ENCODE measurements around the gene FAM222A. TPM values are rescaled to one million over a fixed set of nuclear protein-coding genes. Genes with fewer than 3 reads are reported as not detected.

The FAM222A gene
- total RNA-seq, 2 donors from 2014 or later = 0.68 to 2.9 TPM

DNA sequence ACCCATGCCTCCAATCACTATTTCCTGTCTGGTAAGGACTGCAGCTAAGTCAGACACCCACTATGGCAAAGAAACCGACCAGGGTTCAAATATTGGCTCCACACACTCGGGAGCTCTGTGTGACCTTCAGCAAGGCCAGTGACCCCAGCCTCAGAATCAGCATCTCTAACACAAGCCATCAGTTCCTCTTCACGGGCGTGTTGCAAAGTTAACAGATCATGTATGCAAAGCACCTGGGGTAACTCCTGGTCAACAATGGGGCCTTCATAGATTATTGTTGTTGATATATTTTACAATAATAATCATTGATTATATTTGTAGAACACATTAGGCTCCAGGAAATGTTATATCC, 6.2 kb upstream of the FAM222A start:
- Histone ChIP-seq H3K27ac (no peak overlapping the region), H3K4me3 (no peak overlapping the region), H3K4me1 (ENCODE audit: control insufficient read depth in 1 of 2, low read depth in 2 of 2) (no peaks in the 10 kb centered on the region), H3K36me3 (no peaks in the 10 kb centered on the region), H3K27me3 (replicated peaks; ENCODE audit: insufficient read depth) (no peaks in the 10 kb centered on the region), H3K9me3 (no peaks in the 10 kb centered on the region)
- TF ChIP-seq, protein P1, sequence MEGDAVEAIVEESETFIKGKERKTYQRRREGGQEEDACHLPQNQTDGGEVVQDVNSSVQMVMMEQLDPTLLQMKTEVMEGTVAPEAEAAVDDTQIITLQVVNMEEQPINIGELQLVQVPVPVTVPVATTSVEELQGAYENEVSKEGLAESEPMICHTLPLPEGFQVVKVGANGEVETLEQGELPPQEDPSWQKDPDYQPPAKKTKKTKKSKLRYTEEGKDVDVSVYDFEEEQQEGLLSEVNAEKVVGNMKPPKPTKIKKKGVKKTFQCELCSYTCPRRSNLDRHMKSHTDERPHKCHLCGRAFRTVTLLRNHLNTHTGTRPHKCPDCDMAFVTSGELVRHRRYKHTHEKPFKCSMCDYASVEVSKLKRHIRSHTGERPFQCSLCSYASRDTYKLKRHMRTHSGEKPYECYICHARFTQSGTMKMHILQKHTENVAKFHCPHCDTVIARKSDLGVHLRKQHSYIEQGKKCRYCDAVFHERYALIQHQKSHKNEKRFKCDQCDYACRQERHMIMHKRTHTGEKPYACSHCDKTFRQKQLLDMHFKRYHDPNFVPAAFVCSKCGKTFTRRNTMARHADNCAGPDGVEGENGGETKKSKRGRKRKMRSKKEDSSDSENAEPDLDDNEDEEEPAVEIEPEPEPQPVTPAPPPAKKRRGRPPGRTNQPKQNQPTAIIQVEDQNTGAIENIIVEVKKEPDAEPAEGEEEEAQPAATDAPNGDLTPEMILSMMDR (IDR thresholded peaks at IDR 0.05) = no peak
- ATAC-seq (ENCODE audit: insufficient number of reproducible peaks, low FRiP score, low read depth) (no peak), DNase-seq (ENCODE audit: low spot score) (no peak)

DNA sequence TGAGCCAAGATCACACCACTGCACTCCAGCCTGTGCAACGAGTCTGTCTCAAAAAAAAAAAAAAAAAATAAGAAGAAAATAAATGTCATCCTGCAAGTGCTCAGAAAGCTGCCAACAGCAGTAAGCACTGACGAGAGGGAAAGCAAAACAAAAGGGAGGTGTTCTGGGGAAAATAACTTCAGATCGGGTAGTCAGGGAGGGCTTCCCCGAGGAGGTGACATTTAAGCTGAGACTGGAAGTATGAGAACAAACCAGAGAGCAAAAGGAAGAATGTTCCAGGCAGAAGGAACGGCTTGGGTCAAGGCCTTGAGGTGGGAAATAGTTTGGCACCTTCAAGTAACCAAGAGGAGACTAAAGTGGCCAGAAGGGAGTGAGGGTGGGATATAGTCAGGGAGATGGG, 4.7 kb upstream of the FAM222A start:
- no peak overlapping the region for H3K27ac ChIP-seq
- ATAC-seq (ENCODE audit: insufficient number of reproducible peaks, low FRiP score, low read depth) (no peak), DNase-seq (ENCODE audit: low spot score) (no peak)
- no peaks in the 10 kb centered on the region for H3K9me3 ChIP-seq
- TF ChIP-seq, protein P1 (IDR thresholded peaks at IDR 0.05) = no peak
- H3K4me1 ChIP-seq (ENCODE audit: control insufficient read depth in 1 of 2, low read depth in 2 of 2) = no peaks in the 10 kb centered on the region
- H3K36me3 ChIP-seq = no peaks in the 10 kb centered on the region
- no peaks in the 10 kb centered on the region for H3K27me3 ChIP-seq (replicated peaks; ENCODE audit: insufficient read depth)
- H3K4me3 ChIP-seq = no peak overlapping the region

DNA sequence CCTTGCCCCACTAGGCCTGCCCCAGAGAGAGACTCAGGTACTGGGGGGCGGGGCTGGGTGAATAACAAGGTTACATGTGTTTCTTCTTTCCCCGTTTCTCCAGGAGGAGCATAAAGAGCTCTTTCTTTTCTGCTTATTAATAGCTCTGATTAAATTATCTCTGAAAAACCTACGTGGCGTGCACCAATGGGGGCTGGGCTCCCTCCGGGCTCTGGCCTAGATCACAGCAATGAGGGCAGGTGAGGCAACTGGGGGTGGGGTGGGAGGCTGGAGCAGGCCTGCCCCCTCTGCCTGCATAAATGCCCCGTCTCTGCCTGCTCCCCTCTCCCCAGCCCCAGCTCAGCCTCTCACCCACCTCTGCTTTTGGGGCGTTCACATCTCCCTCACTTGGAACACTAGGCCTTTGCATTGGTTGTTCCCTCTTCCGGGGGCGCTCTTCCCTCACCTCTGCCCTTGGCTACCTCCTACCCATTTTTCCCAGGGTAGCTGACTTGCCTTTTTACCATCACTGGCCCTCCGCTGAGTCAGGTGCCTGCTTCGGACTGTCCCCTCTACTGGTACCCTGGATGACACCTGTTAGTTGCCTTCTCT, 4.1 kb upstream of the FAM222A start:
- DNase-seq (ENCODE audit: low spot score) (no peak), ATAC-seq (ENCODE audit: insufficient number of reproducible peaks, low FRiP score, low read depth) (no peak)
- H3K27ac ChIP-seq = no peak overlapping the region
- no peak overlapping the region for H3K4me3 ChIP-seq
- TF ChIP-seq, protein P1 (IDR thresholded peaks at IDR 0.05) = no peak
- H3K9me3 ChIP-seq = no peaks in the 10 kb centered on the region
- no peaks in the 10 kb centered on the region for H3K27me3 ChIP-seq (replicated peaks; ENCODE audit: insufficient read depth)
- no peaks in the 10 kb centered on the region for H3K36me3 ChIP-seq
- no peaks in the 10 kb centered on the region for H3K4me1 ChIP-seq (ENCODE audit: control insufficient read depth in 1 of 2, low read depth in 2 of 2)

DNA sequence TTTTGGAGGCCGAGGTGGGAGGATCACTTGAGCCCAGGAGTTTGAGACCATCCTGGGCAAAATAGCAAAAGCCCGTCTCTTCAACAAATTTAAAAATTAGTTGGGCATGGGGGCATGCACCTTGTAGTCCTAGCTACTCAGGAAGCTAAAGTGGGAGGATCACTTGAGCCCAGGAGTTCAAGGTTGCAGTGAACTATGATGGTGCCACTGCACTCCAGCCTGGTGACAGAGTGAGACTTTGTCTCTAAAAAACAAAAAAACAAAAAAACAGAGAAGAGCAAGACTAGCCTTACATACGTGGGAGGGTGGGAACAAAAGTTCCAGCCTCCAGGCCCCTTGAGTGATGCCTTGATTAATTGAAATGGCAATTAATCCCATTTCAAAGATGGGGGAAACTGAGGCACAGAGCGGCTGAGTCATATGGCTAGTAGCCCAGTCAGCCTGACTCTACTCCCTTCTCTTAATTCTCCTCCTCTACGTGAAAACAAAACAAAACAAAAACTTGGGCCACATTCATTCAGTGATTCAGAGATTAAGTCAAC, 3.3 kb upstream of the FAM222A start:
- Histone ChIP-seq H3K36me3 (no peaks in the 10 kb centered on the region), H3K27ac (no peak overlapping the region), H3K27me3 (replicated peaks; ENCODE audit: insufficient read depth) (no peaks in the 10 kb centered on the region), H3K4me3 (no peak overlapping the region), H3K9me3 (no peaks in the 10 kb centered on the region), H3K4me1 (ENCODE audit: control insufficient read depth in 1 of 2, low read depth in 2 of 2) (no peaks in the 10 kb centered on the region)
- no peak for ATAC-seq (ENCODE audit: insufficient number of reproducible peaks, low FRiP score, low read depth)
- no peak for DNase-seq (ENCODE audit: low spot score)
- TF ChIP-seq, protein P1 (IDR thresholded peaks at IDR 0.05) = no peak

DNA sequence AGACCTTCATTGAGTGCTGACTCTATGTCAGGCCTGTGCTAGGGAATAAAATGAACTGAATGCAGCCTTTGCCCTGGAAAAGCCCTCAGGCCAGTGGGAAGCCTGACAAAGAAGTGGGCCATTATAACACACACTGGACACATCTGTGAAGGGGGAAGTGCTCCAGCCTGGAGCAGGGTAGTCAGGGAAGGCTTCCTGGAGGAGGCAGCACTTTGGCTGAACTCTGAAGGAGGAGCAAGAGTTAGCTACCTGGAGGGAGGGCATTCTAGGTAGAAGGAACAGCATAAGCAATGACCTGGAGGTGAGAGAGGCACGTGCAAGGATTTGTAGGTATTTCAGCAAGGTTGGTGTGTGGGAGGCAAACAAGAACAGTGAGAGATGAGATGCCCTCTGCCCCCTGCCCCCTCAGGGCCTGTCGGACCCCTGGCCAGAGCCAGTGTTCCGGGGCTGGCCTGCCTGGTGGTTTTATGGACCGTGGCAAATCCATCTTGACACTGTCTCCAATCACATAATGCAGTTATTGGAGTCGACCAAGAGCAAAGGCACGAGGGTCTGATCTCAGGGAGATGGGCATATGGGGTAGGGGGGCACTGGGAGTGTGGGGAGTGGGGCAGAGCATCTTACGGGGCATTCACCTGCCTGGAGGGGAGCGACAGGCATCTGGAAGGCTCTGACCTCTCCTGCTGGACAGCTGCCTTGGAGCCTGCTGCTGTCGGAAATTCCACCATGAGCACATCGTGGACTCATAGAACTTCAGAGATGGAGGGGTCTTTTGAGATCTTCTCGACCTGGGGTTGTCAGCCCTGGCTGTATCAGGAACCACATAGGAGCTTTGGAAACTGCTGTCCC, 2.7 kb upstream of the FAM222A start:
- DNase-seq (ENCODE audit: low spot score) (no peak), ATAC-seq (ENCODE audit: insufficient number of reproducible peaks, low FRiP score, low read depth) (no peak)
- H3K4me1 ChIP-seq (ENCODE audit: control insufficient read depth in 1 of 2, low read depth in 2 of 2) = no peaks in the 10 kb centered on the region
- no peak overlapping the region for H3K27ac ChIP-seq
- H3K9me3 ChIP-seq = no peaks in the 10 kb centered on the region
- no peak overlapping the region for H3K4me3 ChIP-seq
- H3K27me3 ChIP-seq (replicated peaks; ENCODE audit: insufficient read depth) = no peaks in the 10 kb centered on the region
- H3K36me3 ChIP-seq = no peaks in the 10 kb centered on the region
- TF ChIP-seq, protein P1 (IDR thresholded peaks at IDR 0.05) = no peak

All from thoracic aorta (tissue), 2 donors.